Measurements from ENCODE around the gene MAP3K13.

- TF ChIP-seq SIN3A (IDR thresholded peaks at IDR 0.05; ENCODE audit: borderline replicate concordance, insufficient read depth, low read length) (no peak), FOXP2 (optimal IDR thresholded peaks at IDR 0.05; ENCODE audit: borderline replicate concordance, extremely low read depth, extremely low read length, insufficient read depth) (no peak), POLR2AphosphoS5 (IDR thresholded peaks at IDR 0.05; ENCODE audit: low read depth, low read length) (no peak), REST (IDR thresholded peaks at IDR 0.05; ENCODE audit: insufficient read depth in 1 of 2, low read depth in 2 of 2, low read length in 2 of 2) (no peak)
Observed at GRCh38 chr3:185406121-185406620, 43.2 kb downstream of the MAP3K13 start.
